Caco-2 (cell line): ENCODE measurements around the gene PRDM5. TPM values are rescaled to one million over a fixed set of nuclear protein-coding genes. Genes with fewer than 3 reads are reported as not detected.
A peak's percentile ranks its signal among the peaks of the same experiment; 100 is the strongest.

ENCODE experiments used
- BruUV-seq: library from RNA; stranded (reverse); fragments of 400-500 nt; replicated peaks from 2 replicates; lab custom pipeline; 2021; lab: Mats Ljungman, UMichigan
- CTCF ChIA-PET: fragments of 300-600 bp; sonication (Branson Sonifier 250); formaldehyde crosslinking; loops from one replicate; lab custom pipeline; 2022; ENCODE audit warnings: antibody characterized with exemption; lab: Charles Lee
- POLR2A ChIA-PET: fragments of 300-600 bp; sonication (Branson Sonifier 250); formaldehyde crosslinking; loops from one replicate; lab custom pipeline; 2022; ENCODE audit warnings: antibody characterized with exemption; lab: Charles Lee
- DNase-seq, 2 experiments: peaks; one replicate each; pipeline versions ENCODE4 v3.0.0 to v3.0.0-alpha.2; 2020 to 2022
- H3K27me3 ChIP-seq: replicated peaks from 2 replicates; pipeline ENCODE4 v1.6.0; 2011; ENCODE audit warnings: low read length; ENCODE audit not compliant: control insufficient read depth, insufficient read depth
- H3K36me3 ChIP-seq: 2 replicates; pipeline ENCODE4 v1.5.1; 2011; ENCODE audit warnings: low read length; ENCODE audit not compliant: control insufficient read depth, insufficient read depth
- H3K4me1 ChIP-seq: fragments of 250-450 bp; sonication (Bioruptor Pico); 2 replicates; pipeline ENCODE4 v1.5.1; 2020; ENCODE audit warnings: mild to moderate bottlenecking
- H3K4me3 ChIP-seq: 2 replicates; pipeline ENCODE4 v1.5.1; 2011; ENCODE audit warnings: low read depth, mild to moderate bottlenecking, control low read depth, low read length
- H3K9me3 ChIP-seq: fragments of 250-450 bp; sonication (Bioruptor Pico); 2 replicates; pipeline ENCODE4 v1.5.1; 2020; ENCODE audit warnings: mild to moderate bottlenecking, moderate library complexity
- H3K27ac Mint-ChIP-seq: one replicate; pipeline ENCODE4 v1.8.0; 2022; ENCODE audit warnings: mixed read lengths; ENCODE audit not compliant: unreplicated experiment
- H3K27me3 Mint-ChIP-seq: one replicate; pipeline ENCODE4 v1.8.0; 2022; ENCODE audit warnings: mixed read lengths; ENCODE audit not compliant: insufficient read depth, unreplicated experiment
- H3K36me3 Mint-ChIP-seq: one replicate; pipeline ENCODE4 v1.8.0; 2022; ENCODE audit warnings: mild to moderate bottlenecking, mixed read lengths; ENCODE audit not compliant: insufficient read depth, unreplicated experiment
- H3K4me1 Mint-ChIP-seq: one replicate; pipeline ENCODE4 v1.8.0; 2022; ENCODE audit warnings: low read depth, mixed read lengths; ENCODE audit not compliant: unreplicated experiment
- H3K4me3 Mint-ChIP-seq: one replicate; pipeline ENCODE4 v1.8.0; 2022; ENCODE audit warnings: mild to moderate bottlenecking, moderate library complexity, mixed read lengths; ENCODE audit not compliant: unreplicated experiment
- H3K9me3 Mint-ChIP-seq: one replicate; pipeline ENCODE4 v1.8.0; 2022; ENCODE audit warnings: mixed read lengths; ENCODE audit not compliant: unreplicated experiment
- CTCF ChIP-seq, 2 experiments: fragments of 200-600 bp in 1 of 2; IDR thresholded peaks; 1 replicate in 1 of 2; 2 replicates in 1 of 2; pipeline versions ENCODE4 v1.5.1 to v1.8.0; 2011 to 2022; ENCODE audit warnings: antibody characterized with exemption in 1 of 2, control low read depth in 1 of 2, inconsistent platforms in 1 of 2, low read depth in 1 of 2, low read length in 1 of 2, mild to moderate bottlenecking in 1 of 2, moderate library complexity in 1 of 2; ENCODE audit not compliant: insufficient read depth in 1 of 2, severe bottlenecking in 1 of 2, unreplicated experiment in 1 of 2
- intact Hi-C: fragments of 100-400 bp; cut with micrococcal nuclease; formaldehyde crosslinking; loops from one replicate; pipeline ENCODE4 v1.10.0; 2022; ENCODE audit not compliant: unreplicated experiment
- total RNA-seq: library from RNA; stranded (reverse); gene quantifications from 2 replicates; pipeline ENCODE4 v1.2.3, GENCODE V29; 2022

Gene PRDM5
- total RNA-seq, 1 experiment from 2014 or later, result 14.3 TPM

GRCh38 chr4:120812216-120812615 is 110.3 kb downstream of the PRDM5 start:
- no peak for DNase-seq
- no peak overlapping the region for H3K27ac Mint-ChIP-seq
- ChIA-PET CTCF (no interaction called here), POLR2A (no interaction called here)
- H3K4me1 ChIP-seq, result no peaks in the 10 kb centered on the region
- no peak overlapping the region for H3K4me3 Mint-ChIP-seq
- no peaks in the 10 kb centered on the region for H3K27me3 ChIP-seq
- no peaks in the 10 kb centered on the region for H3K9me3 ChIP-seq
- no peaks in the 10 kb centered on the region for H3K36me3 ChIP-seq
- H3K4me1 Mint-ChIP-seq, result no peaks in the 10 kb centered on the region
- no peak for TF ChIP-seq CTCF (IDR thresholded peaks at IDR 0.05; ENCODE audit: insufficient read depth in 1 of 2, low read depth in 1 of 2, low read length in 1 of 2, severe bottlenecking in 1 of 2, unreplicated experiment in 1 of 2)
- no TSS peak for BruUV-seq
- H3K9me3 Mint-ChIP-seq, result no peaks in the 10 kb centered on the region
- H3K36me3 Mint-ChIP-seq, result no peaks in the 10 kb centered on the region
- H3K4me3 ChIP-seq, result no peak overlapping the region
- H3K27me3 Mint-ChIP-seq, result no peaks in the 10 kb centered on the region
- intact Hi-C loops, result no loop called here

GRCh38 chr4:120809518-120809917 is 113.0 kb downstream of the PRDM5 start:
- H3K4me1 ChIP-seq, result no peaks in the 10 kb centered on the region
- Mint-ChIP-seq H3K9me3 (no peaks in the 10 kb centered on the region), H3K36me3 (no peaks in the 10 kb centered on the region), H3K27me3 (no peaks in the 10 kb centered on the region), H3K4me1 (no peaks in the 10 kb centered on the region), H3K4me3 (no peak overlapping the region), H3K27ac (no peak overlapping the region)
- BruUV-seq, result no TSS peak
- CTCF ChIA-PET, result no interaction called here
- TF ChIP-seq CTCF (IDR thresholded peaks at IDR 0.05; ENCODE audit: insufficient read depth in 1 of 2, low read depth in 1 of 2, low read length in 1 of 2, severe bottlenecking in 1 of 2, unreplicated experiment in 1 of 2), result peak in 1 of 2 experiments; percentile 6
- no peak overlapping the region for H3K4me3 ChIP-seq
- no peaks in the 10 kb centered on the region for H3K27me3 ChIP-seq
- DNase-seq, result no peak
- intact Hi-C loops, result no loop called here
- POLR2A ChIA-PET, result no interaction called here
- no peaks in the 10 kb centered on the region for H3K9me3 ChIP-seq
- no peaks in the 10 kb centered on the region for H3K36me3 ChIP-seq

DNA sequence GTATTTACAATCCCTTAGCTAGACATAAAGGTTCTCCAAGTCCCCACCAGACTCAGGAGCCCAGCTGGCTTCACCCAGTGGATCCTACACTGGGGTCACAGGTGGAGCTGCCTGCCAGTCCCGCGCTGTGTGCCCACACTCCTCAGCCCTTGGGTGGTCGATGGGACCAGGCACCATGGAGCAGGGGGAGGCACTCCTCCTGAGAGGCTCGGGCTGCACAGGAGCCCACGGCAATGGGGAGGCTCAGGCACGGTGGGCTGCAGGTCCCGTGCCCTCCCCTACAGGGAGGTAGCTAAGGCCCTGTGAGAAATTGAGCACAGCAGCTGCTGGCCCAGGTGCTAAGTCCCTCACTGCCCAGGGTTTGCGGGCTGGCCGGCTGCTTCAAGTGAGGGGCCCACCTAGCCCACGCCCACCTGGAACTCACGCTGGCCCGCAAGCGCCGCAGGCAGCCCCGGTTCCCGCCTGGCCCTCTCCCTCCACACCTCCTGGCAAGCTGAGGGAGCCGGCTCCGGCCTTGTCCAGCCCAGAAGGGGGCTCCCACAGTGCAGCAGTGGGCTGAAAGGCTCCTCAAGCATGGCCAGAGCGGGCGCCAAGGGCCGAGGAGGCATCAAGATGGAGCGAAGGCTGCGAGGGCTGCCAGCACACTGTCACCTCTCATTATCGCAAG is 113.9 kb downstream of the PRDM5 start:
- Mint-ChIP-seq H3K4me3 (no peak overlapping the region), H3K9me3 (no peaks in the 10 kb centered on the region), H3K4me1 (no peaks in the 10 kb centered on the region), H3K27ac (no peak overlapping the region), H3K36me3 (no peaks in the 10 kb centered on the region), H3K27me3 (no peaks in the 10 kb centered on the region)
- Histone ChIP-seq H3K27me3 (no peaks in the 10 kb centered on the region), H3K4me3 (no peak overlapping the region), H3K9me3 (no peaks in the 10 kb centered on the region), H3K36me3 (no peaks in the 10 kb centered on the region), H3K4me1 (no peaks in the 10 kb centered on the region)
- intact Hi-C loops, result no loop called here
- ChIA-PET CTCF (no interaction called here), POLR2A (no interaction called here)
- TF ChIP-seq CTCF (IDR thresholded peaks at IDR 0.05; ENCODE audit: insufficient read depth in 1 of 2, low read depth in 1 of 2, low read length in 1 of 2, severe bottlenecking in 1 of 2, unreplicated experiment in 1 of 2), result no peak
- DNase-seq, result no peak
- BruUV-seq, result no TSS peak
